GM12878 (cell line): ENCODE measurements around the gene PACS2.

ENCODE experiments used
- BHLHE40 ChIP-seq, 2 experiments: fragments of 450-650 bp in 1 of 2; IDR thresholded peaks; 2 replicates each; pipeline ENCODE4 v1.6.1; 2011 to 2017; ENCODE audit warnings: low read depth in 2 of 2, borderline replicate concordance in 1 of 2, improper control_type of control experiment in 1 of 2, low read length in 1 of 2, mild to moderate bottlenecking in 1 of 2
- EGR1 ChIP-seq, 2 experiments: IDR thresholded peaks; 1 replicate in 1 of 2; 2 replicates in 1 of 2; pipeline ENCODE4 v1.6.1; 2011 to 2012; ENCODE audit warnings: low read depth in 2 of 2, low read length in 2 of 2, borderline replicate concordance in 1 of 2, mild to moderate bottlenecking in 1 of 2, moderate library complexity in 1 of 2
- JUNB ChIP-seq: IDR thresholded peaks from 2 replicates; pipeline ENCODE4 v1.6.1; 2016; ENCODE audit warnings: antibody characterized with exemption, mild to moderate bottlenecking
- MAX ChIP-seq: IDR thresholded peaks from 2 replicates; pipeline ENCODE4 v1.6.1; 2012; ENCODE audit warnings: low read depth, low read length, improper control_type of control experiment
- MEF2A ChIP-seq: IDR thresholded peaks from 2 replicates; pipeline ENCODE4 v1.6.1; 2011; ENCODE audit warnings: low read depth, mild to moderate bottlenecking, low read length, moderate library complexity; ENCODE audit not compliant: insufficient read depth
- MYC ChIP-seq: IDR thresholded peaks from 2 replicates; pipeline ENCODE4 v1.6.1; 2011; ENCODE audit warnings: mild to moderate bottlenecking, low read length, moderate library complexity, inconsistent platforms; ENCODE audit not compliant: insufficient read depth, insufficient replicate concordance, insufficient read length, severe bottlenecking
- POLR2AphosphoS5 ChIP-seq: IDR thresholded peaks from 2 replicates; pipeline ENCODE4 v1.6.1; 2011; ENCODE audit warnings: mild to moderate bottlenecking, low read length, inconsistent platforms
- TAF1 ChIP-seq: IDR thresholded peaks from 2 replicates; pipeline ENCODE4 v1.6.1; 2011; ENCODE audit warnings: mild to moderate bottlenecking, low read depth, low read length, borderline replicate concordance
- ZBTB33 ChIP-seq: fragments of 450-650 bp; IDR thresholded peaks from 2 replicates; pipeline ENCODE4 v1.6.1; 2017; ENCODE audit warnings: mild to moderate bottlenecking
- ZNF622 ChIP-seq: fragments of 450-650 bp; IDR thresholded peaks from 2 replicates; pipeline ENCODE4 v1.6.1; 2017; ENCODE audit warnings: mild to moderate bottlenecking, inconsistent platforms
- TF ChIP-seq, protein P1 (sequence below), 3 experiments: IDR thresholded peaks in 2 of 3; conservative IDR thresholded peaks in 1 of 3; 2 replicates each; pipeline ENCODE4 v1.5.1; 2011; ENCODE audit warnings: low read depth in 3 of 3, low read length in 3 of 3, mild to moderate bottlenecking in 3 of 3, control low read depth in 2 of 3, moderate library complexity in 2 of 3, inconsistent platforms in 1 of 3, mixed read lengths in 1 of 3; ENCODE audit not compliant: control insufficient read depth in 2 of 3, insufficient read depth in 1 of 3; ENCODE audit errors: extremely low read depth in 1 of 3
- TF ChIP-seq, protein P2 (sequence below): IDR thresholded peaks from 2 replicates; pipeline ENCODE4 v1.6.1; 2012; ENCODE audit warnings: mild to moderate bottlenecking, low read depth, low read length
- TF ChIP-seq, protein P3 (sequence below): fragments of 450-650 bp; IDR thresholded peaks from 2 replicates; pipeline ENCODE4 v1.6.1; 2016; ENCODE audit warnings: mild to moderate bottlenecking, moderate library complexity, borderline replicate concordance

DNA sequence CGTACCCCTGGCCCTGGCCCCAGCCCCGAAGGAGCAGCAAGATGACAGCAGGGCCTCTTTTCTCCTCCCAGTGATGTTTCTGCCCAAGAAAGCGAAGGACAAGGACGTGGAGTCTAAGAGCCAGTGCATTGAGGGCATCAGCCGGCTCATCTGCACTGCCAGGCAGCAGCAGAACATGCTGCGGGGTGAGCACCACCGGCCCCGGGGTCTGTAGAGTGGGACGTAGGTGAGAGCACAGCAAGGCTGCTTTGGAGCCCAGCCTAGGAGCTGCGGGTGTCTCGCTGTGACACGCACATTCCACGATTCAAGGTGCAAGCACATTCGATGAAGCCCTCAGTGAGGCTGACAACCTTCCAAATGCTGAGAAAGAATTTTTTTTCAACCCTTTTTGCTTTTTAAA lies 78.6 kb downstream of the PACS2 start:
- TF ChIP-seq BHLHE40 (IDR thresholded peaks at IDR 0.05; ENCODE audit: borderline replicate concordance in 1 of 2, low read depth in 2 of 2, low read length in 1 of 2) (no peak), EGR1 (IDR thresholded peaks at IDR 0.05; ENCODE audit: borderline replicate concordance in 1 of 2, low read depth in 2 of 2, low read length in 2 of 2) (no peak), TAF1 (no peak), MAX (no peak), JUNB (no peak), MEF2A (no peak), ZBTB33 (no peak), ZNF622 (no peak), MYC (no peak), POLR2AphosphoS5 (no peak)
- TF ChIP-seq, protein P1, sequence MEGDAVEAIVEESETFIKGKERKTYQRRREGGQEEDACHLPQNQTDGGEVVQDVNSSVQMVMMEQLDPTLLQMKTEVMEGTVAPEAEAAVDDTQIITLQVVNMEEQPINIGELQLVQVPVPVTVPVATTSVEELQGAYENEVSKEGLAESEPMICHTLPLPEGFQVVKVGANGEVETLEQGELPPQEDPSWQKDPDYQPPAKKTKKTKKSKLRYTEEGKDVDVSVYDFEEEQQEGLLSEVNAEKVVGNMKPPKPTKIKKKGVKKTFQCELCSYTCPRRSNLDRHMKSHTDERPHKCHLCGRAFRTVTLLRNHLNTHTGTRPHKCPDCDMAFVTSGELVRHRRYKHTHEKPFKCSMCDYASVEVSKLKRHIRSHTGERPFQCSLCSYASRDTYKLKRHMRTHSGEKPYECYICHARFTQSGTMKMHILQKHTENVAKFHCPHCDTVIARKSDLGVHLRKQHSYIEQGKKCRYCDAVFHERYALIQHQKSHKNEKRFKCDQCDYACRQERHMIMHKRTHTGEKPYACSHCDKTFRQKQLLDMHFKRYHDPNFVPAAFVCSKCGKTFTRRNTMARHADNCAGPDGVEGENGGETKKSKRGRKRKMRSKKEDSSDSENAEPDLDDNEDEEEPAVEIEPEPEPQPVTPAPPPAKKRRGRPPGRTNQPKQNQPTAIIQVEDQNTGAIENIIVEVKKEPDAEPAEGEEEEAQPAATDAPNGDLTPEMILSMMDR (IDR thresholded peaks at IDR 0.05 in 2 of 3, conservative IDR thresholded peaks at IDR 0.05 in 1 of 3; ENCODE audit: control insufficient read depth in 2 of 3, extremely low read depth in 1 of 3, insufficient read depth in 1 of 3, low read depth in 3 of 3, low read length in 3 of 3), result no peak
- TF ChIP-seq, protein P2, sequence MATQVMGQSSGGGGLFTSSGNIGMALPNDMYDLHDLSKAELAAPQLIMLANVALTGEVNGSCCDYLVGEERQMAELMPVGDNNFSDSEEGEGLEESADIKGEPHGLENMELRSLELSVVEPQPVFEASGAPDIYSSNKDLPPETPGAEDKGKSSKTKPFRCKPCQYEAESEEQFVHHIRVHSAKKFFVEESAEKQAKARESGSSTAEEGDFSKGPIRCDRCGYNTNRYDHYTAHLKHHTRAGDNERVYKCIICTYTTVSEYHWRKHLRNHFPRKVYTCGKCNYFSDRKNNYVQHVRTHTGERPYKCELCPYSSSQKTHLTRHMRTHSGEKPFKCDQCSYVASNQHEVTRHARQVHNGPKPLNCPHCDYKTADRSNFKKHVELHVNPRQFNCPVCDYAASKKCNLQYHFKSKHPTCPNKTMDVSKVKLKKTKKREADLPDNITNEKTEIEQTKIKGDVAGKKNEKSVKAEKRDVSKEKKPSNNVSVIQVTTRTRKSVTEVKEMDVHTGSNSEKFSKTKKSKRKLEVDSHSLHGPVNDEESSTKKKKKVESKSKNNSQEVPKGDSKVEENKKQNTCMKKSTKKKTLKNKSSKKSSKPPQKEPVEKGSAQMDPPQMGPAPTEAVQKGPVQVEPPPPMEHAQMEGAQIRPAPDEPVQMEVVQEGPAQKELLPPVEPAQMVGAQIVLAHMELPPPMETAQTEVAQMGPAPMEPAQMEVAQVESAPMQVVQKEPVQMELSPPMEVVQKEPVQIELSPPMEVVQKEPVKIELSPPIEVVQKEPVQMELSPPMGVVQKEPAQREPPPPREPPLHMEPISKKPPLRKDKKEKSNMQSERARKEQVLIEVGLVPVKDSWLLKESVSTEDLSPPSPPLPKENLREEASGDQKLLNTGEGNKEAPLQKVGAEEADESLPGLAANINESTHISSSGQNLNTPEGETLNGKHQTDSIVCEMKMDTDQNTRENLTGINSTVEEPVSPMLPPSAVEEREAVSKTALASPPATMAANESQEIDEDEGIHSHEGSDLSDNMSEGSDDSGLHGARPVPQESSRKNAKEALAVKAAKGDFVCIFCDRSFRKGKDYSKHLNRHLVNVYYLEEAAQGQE, result no peak
- TF ChIP-seq, protein P3, sequence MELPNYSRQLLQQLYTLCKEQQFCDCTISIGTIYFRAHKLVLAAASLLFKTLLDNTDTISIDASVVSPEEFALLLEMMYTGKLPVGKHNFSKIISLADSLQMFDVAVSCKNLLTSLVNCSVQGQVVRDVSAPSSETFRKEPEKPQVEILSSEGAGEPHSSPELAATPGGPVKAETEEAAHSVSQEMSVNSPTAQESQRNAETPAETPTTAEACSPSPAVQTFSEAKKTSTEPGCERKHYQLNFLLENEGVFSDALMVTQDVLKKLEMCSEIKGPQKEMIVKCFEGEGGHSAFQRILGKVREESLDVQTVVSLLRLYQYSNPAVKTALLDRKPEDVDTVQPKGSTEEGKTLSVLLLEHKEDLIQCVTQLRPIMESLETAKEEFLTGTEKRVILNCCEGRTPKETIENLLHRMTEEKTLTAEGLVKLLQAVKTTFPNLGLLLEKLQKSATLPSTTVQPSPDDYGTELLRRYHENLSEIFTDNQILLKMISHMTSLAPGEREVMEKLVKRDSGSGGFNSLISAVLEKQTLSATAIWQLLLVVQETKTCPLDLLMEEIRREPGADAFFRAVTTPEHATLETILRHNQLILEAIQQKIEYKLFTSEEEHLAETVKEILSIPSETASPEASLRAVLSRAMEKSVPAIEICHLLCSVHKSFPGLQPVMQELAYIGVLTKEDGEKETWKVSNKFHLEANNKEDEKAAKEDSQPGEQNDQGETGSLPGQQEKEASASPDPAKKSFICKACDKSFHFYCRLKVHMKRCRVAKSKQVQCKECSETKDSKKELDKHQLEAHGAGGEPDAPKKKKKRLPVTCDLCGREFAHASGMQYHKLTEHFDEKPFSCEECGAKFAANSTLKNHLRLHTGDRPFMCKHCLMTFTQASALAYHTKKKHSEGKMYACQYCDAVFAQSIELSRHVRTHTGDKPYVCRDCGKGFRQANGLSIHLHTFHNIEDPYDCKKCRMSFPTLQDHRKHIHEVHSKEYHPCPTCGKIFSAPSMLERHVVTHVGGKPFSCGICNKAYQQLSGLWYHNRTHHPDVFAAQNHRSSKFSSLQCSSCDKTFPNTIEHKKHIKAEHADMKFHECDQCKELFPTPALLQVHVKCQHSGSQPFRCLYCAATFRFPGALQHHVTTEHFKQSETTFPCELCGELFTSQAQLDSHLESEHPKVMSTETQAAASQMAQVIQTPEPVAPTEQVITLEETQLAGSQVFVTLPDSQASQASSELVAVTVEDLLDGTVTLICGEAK, result no peak
